ENCODE results near the gene GRIFIN.

- no peak for TF ChIP-seq CTCF (tag by site-specific recombination; IDR thresholded peaks at IDR 0.05)
- no peak for TF ChIP-seq SP2 (tag by site-specific recombination; IDR thresholded peaks at IDR 0.05)
- TF ChIP-seq ZNF24 (tag by site-specific recombination; IDR thresholded peaks at IDR 0.05), result no peak
- no peak for TF ChIP-seq ZBTB49 (tag by site-specific recombination; IDR thresholded peaks at IDR 0.05; ENCODE audit: low read depth)
- no peak for TF ChIP-seq ZNF433 (tag by site-specific recombination; IDR thresholded peaks at IDR 0.05; ENCODE audit: low read depth)
- no peak for TF ChIP-seq ZNF416 (tag by site-specific recombination; IDR thresholded peaks at IDR 0.05)
- TF ChIP-seq ZNF654 (tag by site-specific recombination; IDR thresholded peaks at IDR 0.05; ENCODE audit: low read depth), result no peak
- no peak for TF ChIP-seq ZBTB1 (tag by site-specific recombination; IDR thresholded peaks at IDR 0.05)
- TF ChIP-seq ZNF561 (tag by site-specific recombination; IDR thresholded peaks at IDR 0.05; ENCODE audit: borderline replicate concordance), result no peak
- TF ChIP-seq ZNF19 (tag by site-specific recombination; IDR thresholded peaks at IDR 0.05; ENCODE audit: low read depth), result no peak
- TF ChIP-seq ZNF549 (tag by site-specific recombination; IDR thresholded peaks at IDR 0.05), result no peak
- TF ChIP-seq ZNF707 (tag by site-specific recombination; IDR thresholded peaks at IDR 0.05), result no peak
- no peak for TF ChIP-seq REST (tag by site-specific recombination; IDR thresholded peaks at IDR 0.05)
- TF ChIP-seq ZBTB21 (tag by site-specific recombination; IDR thresholded peaks at IDR 0.05), result no peak
These were observed 28.1 kb upstream of the GRIFIN start for GRCh38 chr7:2504128-2504888.

Measured in HEK293 (cell line).